ENCODE data around the gene ZFYVE1. TPM values are rescaled to one million over a fixed set of nuclear protein-coding genes. Genes with fewer than 3 reads are reported as not detected.

The ZFYVE1 gene, protein sequence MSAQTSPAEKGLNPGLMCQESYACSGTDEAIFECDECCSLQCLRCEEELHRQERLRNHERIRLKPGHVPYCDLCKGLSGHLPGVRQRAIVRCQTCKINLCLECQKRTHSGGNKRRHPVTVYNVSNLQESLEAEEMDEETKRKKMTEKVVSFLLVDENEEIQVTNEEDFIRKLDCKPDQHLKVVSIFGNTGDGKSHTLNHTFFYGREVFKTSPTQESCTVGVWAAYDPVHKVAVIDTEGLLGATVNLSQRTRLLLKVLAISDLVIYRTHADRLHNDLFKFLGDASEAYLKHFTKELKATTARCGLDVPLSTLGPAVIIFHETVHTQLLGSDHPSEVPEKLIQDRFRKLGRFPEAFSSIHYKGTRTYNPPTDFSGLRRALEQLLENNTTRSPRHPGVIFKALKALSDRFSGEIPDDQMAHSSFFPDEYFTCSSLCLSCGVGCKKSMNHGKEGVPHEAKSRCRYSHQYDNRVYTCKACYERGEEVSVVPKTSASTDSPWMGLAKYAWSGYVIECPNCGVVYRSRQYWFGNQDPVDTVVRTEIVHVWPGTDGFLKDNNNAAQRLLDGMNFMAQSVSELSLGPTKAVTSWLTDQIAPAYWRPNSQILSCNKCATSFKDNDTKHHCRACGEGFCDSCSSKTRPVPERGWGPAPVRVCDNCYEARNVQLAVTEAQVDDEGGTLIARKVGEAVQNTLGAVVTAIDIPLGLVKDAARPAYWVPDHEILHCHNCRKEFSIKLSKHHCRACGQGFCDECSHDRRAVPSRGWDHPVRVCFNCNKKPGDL
- total RNA-seq, result 10 to 100 TPM; 15.2 to 17.5 TPM

DNA sequence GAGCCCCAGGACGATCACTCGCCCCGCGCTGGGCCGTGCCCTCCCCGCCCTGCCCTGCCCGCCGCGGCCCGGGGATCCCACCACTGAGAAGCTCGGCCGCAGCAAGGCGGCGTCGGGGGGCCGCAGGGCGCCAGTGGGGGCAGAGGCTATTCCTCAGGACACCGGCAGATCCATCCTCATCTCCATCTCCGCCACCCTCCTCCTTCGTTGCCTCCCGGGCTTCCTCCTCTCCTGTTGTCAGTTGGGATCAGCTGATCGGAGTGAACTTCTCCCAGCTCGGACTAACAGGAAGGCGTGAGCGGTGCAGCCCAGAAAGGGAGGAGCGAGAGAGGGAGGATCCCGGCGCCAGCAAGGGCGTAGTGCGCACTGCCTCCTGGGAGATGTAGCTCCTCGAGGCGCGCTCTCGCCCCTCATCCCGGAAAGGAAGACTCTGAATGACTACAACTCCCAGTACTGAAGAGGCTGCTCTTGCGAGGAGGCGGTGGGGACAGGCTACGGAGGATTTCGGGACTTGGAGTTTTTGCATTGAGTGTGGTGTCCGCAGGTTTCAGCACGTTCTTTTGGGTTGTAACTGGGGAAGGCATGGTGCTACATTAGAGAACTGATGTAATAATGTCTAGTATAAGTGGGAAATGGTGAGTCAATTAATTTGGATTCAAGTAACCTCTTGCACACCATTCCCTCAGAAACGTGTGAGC is at the start of gene ZFYVE1:
Gene ZFYVE1 (minus strand): TSS at position 262 of the 698 bp plus-strand sequence. CDS start 2,598 bp downstream, outside the sequence.

DNA sequence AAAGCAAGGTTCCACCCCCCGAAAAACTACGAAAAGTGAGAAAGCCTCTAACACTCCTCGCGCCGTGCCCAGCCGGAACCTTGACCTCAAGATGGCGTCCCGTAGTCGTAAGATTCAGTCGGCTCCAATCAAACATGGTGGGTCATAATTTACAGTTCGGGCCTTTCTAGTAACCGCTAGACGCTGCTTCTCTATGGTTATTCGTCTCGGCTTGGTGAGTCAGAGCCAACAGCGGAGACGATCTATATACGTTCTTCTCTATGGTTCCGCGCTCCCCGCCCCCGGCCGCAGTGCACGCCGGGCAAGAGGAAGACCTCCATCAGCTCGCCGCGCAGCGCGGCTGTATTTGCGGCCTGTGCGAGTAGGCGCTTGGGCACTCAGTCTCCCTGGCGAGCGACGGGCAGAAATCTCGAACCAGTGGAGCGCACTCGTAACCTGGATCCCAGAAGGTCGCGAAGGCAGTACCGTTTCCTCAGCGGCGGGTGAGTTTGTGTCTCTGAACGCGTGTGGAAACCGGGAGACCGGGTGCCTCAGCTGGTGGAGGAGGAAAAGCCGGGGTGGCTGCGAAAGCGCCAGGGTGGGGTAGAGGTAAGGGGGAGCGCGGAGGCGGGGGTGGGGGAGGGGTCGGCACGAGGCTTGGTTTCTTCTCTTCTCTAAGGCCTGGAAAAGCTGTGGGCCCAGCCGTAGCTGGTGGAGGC is 31.5 kb upstream of the ZFYVE1 start, which contains the start of gene RBM25:
Gene RBM25 (plus strand): TSS at position 311 of the 698 bp plus-strand sequence. CDS start 13,108 bp downstream, outside the sequence.

DNA sequence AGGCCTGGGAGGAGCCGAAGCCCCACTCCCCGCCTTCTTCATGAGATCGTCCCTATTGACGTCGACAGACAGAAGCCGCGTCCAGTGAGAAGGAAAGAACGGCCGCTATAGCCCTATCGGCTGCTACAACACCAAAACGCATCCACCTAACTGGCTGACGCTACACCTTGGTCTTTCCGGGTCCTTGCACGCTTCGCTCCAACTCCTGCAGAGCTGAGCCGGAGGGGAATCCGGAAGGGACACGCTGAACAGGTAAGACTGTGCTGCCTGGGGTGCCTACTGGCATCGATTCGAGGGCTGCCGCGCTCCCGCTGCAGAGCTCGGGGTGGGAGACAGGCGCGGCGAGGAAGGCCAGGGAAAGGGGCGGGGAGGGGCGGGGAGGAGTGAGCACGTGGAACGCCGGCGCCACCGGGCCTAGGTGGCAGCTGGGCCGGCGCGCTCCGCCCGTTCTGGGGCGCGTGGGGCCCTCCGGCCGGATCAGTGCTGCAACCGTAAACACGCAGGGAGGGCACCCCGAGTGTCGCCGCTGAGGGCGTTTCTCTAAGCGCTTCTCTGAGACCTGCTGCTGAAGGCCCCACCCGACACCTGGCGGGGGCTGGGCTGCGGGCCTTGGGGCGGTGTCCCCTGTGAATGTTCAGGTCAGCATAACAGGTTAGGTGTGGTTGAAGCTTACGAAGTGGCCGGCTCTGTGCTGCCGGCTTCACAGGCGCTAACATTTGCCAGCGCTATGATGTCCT is 100.4 kb downstream of the ZFYVE1 start, which contains the start of gene DCAF4:
Gene DCAF4 (plus strand): TSS at position 173 of the 737 bp plus-strand sequence. CDS start 11,515 bp downstream, outside the sequence.

Other genes starting within 250 kb of the ZFYVE1 start
- gene DPF3, start 133.0 kb downstream of the ZFYVE1 start, total RNA-seq, result 10 to 100 TPM; 11.3 to 12.7 TPM
- 10 to 100 TPM; 25.1 to 25.2 TPM for gene DCAF4, start 100.6 kb downstream of the ZFYVE1 start, total RNA-seq
- 10 to 100 TPM; 87.8 to 89.0 TPM for gene RBM25, start 31.4 kb upstream of the ZFYVE1 start, total RNA-seq
- gene PSEN1, start 109.4 kb upstream of the ZFYVE1 start, total RNA-seq, result 10 to 100 TPM; 44.5 to 48.4 TPM
- gene PAPLN, start 210.4 kb upstream of the ZFYVE1 start, total RNA-seq, result under 1 TPM; 0.23 to 0.36 TPM